ENCODE data around the gene IPPK.

The IPPK gene, protein sequence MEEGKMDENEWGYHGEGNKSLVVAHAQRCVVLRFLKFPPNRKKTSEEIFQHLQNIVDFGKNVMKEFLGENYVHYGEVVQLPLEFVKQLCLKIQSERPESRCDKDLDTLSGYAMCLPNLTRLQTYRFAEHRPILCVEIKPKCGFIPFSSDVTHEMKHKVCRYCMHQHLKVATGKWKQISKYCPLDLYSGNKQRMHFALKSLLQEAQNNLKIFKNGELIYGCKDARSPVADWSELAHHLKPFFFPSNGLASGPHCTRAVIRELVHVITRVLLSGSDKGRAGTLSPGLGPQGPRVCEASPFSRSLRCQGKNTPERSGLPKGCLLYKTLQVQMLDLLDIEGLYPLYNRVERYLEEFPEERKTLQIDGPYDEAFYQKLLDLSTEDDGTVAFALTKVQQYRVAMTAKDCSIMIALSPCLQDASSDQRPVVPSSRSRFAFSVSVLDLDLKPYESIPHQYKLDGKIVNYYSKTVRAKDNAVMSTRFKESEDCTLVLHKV

DNA sequence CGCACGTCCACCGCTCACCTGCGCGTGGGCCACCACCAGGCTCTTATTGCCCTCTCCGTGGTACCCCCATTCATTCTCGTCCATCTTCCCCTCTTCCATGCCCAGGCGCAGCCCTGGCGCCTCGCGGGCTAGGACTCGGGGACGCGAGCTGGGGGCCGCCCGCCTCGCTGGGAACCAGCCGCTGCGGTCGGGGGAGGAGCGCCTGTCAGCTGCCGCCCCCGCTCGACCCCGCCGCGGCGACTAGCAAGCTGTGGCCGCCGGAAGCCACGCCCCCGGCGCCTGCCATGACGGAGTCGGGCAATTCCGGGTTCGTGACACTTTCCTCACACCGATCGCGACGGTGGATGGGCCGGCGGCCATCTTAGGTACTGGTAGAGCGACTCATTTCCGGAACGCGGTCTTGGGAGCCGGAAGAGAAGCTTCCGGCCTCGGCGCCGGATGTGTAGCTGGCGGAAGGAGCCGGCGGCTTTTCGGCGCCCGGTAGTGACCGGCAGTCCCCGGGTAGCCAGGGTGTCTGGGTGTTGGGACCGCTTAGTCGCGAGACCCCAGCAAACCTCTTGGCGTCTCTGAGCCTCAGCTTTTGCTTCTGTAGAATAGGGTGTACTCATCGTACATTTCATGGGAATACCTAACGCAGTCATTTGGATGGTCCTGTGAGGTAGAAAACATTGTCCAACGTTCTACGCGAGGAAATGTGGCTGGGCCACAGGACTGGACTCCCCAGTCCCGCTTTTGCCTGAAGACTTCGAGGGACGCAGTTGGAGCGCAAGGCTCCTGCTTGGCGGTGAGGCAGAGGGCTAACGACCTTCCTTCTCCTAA is at the start of gene IPPK:
TSS of gene IPPK (minus strand) at position 242 of the 819 bp plus-strand sequence. CDS start at position 99, 143 bp downstream.
- DNase-seq (ENCODE audit: low read depth): peak; percentile 97

DNA sequence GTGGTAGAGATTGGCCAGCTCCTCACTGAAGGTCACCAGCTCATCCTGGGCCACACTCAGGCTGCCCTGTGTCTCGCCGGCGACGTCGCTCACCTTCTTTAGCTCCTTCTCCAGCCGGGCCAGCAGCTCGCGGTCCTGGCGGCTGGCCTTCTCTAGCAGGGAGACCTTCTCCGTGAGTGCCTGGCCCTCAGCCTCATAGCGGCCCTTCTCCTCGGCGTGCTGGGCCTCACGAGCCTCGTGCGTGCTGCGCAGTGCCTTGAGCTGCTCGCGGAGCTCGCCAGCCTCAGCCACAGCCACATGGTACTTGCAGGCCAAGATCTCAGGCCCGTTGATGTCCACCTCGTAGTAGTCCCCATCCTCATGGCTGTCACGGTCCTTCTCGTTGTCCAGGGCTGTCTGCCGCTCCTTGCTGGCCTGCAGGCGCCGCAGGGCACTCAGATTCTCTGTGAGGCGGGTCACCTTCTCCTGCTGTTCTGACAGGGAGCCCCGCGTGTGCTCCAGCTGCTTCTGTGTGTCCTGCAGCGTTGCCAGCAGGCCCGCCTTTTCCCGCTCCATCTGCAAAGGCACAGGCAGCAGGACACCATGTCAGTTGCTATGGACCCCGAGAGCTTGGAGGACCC is 49.2 kb upstream of the IPPK start:
- DNase-seq (ENCODE audit: low read depth): no peak

DNA sequence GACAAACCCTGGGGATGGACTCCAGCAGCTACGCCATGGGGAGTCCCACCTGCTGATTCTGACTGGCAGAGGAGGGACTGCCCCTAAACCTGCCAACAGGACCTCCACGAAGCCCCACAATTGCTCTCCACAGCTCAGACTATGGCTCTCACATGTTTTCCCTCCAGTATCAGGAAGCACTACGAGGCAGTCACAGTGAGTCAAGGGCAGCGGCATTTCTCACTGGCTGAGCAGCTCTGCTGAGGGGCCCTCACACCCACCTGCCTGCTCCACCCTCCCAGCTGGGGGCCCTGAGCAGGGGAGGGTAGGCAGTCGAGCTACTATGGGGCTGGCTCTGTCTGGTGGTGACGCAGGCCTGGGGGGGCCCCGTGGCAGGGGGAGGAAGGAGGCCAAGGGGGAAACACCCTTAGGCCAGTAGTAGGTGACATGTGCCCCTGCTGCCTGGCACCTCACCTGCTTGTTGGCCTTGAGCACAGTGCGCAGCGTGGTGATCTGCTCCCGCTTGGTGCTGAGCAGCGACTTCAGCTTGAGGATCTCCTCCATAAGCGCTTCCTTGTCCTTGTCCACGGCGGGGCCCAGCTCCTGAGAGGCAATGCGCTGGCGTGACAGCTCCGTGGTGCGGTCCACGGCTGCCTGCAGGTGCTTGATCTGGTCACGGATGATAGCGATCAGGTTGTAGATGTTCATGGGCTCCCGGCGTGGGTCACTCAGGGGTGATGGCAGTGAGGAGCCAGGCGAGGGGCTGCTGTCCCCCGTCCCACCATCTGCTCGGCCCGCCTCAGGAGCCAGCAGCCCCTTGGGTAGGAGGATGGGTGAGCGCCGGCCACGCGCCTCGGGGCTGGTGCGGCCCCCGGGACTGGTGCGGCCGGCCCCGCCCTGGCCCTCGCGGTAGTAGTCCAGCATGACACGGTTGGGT is 48.4 kb upstream of the IPPK start:
- no peak for DNase-seq (ENCODE audit: low read depth)

DNA sequence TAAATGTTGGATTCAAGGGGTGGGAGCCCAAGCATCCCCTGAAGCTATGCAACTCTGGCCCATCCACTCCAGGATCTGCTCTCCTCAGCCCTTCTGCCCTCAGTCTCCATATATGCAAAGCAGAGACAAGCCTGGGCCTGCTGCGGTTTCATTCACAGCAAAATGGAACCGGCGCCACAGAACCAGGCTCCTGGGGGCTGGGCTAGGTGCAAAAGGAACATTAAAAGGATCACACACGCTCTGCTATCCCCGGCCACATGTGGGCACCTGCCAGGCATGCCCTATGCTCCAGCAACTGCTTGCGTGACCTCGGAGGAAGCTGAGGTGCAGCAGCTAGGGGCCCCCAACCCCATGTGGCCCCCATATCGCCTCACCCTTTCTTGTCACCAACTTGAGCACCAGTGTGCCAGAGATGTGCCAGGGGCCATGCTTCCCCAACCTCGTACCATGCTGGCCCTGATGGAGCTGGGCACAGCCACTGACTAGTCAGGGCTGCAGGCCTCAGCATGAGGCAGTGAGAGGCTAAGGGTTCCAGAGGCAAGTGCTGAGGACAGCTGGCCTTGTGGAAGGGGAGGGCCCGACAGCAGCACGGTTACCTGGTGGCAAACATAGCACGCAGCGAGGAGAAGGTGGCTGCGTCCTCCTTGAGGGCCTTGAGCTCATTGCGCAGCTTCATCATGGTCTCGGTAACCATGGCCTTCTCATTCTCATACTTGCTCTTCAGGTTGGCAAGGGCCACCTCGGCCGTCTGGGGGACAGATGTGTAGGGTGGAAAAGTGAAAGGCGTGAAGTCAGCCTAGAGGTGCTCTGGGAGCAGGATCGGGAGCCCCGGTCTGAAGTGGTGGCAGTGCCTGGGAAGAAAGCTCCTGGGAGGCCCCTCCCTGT is 47.5 kb upstream of the IPPK start:
- DNase-seq (ENCODE audit: low read depth): no peak

DNA sequence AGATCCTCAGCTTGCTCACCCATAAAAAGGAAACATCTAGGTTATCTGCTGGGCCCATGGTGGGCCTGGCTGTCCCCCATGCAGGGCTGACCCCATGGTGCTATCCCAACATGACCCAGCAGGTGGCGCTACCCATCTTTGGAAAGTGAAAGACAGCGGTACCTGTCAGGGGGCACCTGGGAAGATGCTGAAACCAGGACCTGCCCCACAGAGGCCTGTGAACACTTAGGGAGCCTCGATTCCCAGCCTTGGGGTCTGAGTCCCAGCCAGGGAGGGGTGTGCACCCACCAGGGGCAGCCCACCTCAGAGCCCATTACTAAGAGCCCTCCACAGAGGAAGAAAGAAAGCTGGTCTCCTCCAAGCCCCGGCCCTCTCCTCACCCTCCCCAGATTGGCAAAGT is 46.6 kb upstream of the IPPK start:
- peak; percentile 40 for DNase-seq (ENCODE audit: low read depth)

DNA sequence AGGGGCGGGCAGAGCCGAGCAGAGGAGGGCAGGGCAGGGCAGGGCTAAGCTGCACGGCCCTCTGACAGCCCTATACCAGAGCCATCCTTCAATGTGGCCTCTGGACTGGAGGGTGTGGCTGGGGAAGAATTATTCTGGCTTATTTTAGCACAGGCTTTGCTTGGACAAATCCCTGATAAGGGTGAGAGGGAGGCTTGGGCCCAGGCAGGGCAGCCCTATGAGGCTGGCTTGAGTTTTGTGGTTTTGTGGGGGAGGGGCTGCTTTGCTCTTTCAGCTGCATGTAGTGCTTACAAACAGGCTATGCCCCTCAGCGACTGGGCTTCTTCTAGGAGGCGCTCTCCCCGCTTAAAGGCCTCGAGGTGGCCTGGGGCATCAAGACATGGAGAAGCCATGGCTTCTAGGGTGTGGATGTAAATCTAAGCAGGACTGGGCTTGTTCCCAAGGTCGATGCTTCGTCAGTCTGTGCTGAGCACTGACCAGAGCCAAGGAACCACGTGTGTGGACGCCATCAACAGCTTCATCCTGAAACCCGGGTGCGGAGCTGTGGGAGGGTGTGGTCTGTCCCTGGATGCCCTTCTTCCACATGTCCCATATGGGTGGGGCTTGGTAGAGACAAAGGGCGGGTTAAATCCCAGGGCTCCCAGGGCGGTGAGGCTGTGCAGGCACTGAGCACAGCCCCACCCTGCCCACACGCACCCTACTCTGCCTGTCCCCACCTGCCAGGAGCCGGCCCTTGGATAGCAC is 45.7 kb upstream of the IPPK start:
- DNase-seq (ENCODE audit: low read depth): no peak

DNA sequence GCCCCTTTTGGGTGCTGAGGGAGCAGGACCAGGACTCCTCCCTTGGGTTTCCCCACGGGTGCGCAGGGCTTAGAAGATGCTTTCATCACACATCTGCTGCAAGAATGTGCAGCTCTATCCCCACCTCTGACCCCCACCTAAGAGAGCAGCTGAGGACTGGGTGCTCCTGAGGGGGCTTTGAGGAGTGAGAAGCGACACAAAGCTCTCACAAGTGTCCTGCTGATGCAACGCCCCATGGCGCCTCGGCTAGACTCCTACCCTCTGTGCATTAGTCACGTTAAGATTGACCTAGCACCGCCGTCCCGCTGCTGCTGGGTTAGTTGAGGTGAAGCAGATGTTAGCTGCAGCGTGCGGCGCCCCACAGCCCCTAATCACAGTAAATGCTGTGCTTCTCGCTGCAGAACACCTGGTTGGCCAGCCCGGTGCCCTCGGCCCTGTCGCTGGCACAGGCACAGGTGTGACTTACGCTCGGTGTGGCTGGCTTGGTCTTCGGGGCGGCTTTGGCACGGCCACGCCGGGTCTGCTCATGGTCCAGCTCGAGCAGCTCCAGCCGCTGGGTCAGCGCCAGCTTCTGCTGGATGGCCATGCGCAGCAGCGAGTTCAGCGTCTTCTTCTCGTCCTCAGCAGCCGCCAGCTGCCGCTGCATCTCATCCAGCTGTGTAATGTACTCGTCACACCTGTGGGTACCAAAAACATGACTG is 45.0 kb upstream of the IPPK start:
- DNase-seq (ENCODE audit: low read depth): no peak

DNA sequence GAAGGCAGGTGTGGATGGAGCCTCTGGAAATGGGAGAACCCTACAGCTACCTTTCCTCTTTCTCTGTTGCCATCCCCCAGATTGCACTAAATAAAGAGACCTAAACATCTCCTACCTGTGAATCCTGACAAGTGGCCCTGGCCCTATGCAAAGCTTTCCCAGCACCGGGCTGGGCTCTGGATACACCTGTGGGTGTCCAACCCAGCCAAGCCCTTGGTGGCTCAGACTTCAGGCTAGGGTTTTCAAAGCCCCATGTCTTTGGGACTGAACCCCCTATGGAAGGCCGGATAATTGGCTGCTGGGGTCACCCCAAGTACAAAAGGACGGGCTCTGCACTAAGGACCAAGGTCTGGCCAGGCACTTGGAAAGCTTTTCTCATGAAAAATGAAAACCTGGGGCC is 44.1 kb upstream of the IPPK start:
- no peak for DNase-seq (ENCODE audit: low read depth)

DNA sequence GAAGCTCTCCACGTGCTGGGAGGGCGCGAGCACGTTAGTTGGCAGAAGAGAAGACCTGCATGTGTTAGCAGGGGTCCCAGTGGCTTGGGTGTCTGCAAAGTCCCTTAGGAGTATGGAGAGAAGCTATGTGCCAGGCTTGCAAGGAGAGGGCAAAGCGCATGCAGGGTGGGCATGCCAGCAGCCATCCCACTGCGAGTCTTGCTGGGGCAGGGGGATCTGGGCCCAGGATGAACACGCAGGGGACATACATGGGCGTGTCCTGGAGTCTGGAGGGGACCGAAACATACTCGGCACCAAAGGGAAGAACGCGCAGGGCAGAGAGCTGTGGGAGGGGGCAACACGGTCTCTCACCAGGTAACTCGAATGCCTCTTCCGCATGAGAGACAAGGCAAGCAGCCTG is 43.6 kb upstream of the IPPK start:
- DNase-seq (ENCODE audit: low read depth): no peak

DNA sequence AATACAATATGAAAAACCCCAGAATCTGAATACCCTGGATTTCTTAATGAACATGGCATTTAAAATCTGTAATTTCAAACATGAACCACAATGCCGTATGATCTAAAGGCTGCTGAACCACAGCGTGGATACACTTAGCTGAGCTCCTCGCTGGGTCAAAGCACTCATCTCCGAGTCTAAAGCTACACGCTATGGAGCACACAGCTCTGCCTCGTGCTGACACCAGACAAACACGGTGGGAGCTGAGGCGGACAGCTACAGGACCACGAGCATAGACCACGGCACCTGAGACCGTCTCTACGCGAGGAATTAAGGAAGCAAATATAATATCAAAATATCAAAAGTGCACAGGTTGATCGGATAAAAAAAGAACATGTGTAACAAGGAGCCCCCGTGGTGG is 42.8 kb upstream of the IPPK start:
- DNase-seq (ENCODE audit: low read depth): no peak

DNA sequence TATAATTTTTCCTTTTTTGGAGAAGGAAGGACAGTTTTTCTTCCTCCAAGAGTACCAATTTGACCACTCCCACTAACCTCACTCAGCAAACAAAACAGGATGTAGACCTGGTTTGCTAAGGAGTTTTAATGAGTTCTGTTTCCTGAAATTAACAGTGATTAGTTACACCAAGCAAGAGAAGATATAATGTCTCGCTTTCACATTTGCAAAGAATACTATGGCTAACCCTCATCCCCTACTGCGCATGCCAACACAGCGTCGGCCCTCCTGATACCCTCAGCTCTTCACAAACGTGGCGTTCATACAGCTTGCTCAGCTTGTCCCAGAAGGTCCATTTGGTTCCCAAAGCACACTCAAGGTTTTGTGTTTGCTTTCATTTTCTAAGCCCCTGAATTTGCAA is 41.9 kb upstream of the IPPK start:
- DNase-seq (ENCODE audit: low read depth): no peak

DNA sequence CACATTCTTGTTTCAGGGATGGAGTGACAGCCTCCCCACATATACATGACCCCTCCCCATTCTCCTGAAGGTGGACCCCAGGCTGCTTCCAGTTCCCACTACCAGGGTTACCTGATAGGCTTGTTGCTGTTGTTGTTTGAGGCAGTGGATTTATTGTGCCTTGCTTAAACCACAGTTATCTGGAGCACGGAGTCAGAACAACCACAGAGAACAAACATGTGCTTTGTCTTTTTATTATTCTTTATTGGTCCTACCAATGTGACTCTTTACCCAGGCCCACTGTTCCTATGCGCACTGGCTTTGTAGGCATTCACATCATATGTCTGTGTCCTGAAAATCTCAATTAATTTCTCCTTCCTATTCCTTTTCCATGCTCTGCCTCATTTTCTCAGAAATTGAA is 41.2 kb upstream of the IPPK start:
- DNase-seq (ENCODE audit: low read depth): no peak

DNA sequence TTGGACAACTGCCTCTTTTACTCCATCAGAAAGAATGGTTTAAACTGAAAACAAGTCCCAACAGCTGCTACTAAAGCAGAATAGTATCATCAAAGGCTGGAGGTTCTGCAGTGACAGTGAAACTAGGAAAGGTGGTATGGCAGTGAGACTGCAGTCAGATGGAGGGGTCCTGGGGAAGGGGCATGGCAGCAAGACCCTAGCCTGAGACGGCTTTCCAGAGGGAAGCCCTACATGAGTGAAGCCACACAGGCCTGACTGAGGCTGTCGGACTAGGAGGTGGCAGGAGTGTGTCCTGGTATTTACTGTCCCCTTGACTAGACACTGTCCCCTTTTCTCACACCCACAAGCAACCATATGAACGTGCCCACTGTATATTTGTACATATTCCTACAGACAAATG is 40.4 kb upstream of the IPPK start:
- DNase-seq (ENCODE audit: low read depth): no peak

DNA sequence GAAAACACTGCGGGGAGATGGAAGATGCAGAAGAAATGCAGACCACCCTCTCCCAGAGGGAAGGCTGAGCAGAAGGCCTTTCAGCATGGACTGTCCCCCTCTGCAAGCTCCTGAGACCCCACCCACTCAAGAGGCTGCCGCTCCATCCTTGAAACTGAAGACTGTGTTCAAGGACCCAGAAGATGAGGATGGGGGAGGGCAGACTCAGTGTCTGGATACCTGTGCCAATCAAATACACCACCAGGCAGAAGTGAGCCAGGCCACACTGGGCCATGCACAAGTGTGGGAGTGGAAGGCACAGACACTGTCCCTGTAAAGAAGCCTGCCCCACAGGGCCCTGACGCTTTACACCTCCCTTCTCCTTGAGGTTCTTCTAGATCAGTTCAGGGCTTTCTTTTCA is 40.0 kb upstream of the IPPK start:
- DNase-seq (ENCODE audit: low read depth): no peak

DNA sequence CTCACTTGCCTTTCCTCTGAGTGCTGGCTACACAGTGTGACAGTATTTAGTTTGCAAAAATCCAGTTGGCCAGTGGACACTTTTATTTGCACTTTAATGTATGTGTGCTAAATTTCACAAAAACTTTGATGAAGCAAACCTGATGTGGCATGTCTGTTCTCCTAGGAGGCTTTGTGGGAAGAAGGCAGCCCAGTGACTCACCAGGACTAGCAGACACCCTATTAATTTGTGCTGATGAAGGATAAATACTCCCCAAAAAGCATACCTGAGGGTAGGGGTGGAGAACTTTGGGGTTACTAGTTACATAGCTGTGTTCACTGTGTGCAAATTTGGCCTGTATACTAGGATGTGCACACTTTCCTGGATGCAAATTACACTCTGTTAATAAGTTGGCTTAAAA is 39.3 kb upstream of the IPPK start:
- no peak for DNase-seq (ENCODE audit: low read depth)

DNA sequence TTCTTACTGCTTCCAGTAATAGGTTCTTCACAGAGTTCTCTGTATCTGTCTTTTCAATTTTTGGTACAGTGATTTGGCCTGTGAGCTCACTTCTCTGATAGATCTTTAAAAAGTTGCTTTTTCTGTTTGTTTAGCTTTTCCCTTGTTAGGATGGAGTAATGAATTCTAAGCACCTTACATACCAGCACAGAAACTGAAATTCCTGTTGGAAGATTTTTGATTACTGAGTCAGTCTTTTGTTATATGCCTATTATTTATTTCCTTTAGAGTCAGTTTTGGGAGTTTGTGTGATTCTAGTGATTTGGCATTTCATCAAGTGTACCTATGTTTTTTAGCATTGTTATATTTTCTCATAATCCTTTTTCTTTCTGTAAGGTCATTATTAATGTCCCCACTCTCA is 37.6 kb upstream of the IPPK start:
- no peak for DNase-seq (ENCODE audit: low read depth)

DNA sequence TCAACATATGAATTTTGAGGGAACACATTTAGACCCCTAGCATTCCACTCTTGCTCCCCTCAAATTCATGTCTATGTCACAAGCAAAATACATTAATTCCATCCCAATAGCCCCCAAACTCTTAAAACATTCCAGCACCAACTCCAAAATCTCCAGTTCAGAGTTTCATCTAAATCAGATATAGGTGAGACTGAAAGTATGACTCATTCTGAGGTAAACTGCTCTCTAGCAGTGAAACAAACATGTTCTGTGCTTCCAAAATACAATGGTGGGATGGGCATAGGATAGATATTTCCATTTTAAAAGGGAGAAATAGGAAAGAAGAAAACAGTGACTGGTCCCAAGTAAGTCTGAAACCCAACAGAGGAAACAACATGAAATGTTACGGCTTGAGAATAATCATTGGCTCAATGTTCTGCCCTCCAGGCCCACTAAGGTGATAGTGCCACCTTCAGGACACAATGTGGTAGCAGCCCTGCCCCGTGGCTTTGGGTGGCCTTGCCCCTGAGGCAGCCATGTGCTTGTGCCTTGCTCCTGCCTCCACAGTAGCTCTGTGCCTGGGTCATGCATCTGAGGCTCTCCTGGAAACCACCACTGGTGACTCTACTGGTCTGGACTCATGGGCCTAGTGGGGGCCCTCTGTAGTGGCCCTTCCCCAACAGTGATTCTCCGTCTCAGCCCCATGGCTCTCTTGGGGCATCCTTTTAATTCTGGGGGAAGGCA is 36.4 kb upstream of the IPPK start:
- no peak for DNase-seq (ENCODE audit: low read depth)

DNA sequence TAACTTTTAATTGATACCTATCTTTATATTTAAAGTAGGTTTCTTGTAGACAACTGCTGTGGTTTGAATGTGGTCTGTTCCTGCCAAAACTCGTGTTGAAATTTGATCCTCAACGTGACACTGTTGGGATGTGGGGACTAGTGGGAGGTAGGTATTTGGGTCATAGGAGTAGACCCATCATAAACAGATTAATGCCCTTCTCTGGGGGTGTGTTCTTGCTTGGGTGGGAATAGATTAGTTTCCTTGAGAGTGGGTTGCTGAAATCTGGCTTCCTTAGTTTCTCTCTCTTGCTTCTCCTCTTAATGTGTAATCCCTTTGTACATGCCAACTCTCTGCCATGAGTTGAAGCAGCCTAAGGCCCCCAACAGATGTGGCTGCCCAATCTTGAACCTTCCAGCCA is 34.6 kb upstream of the IPPK start:
- DNase-seq (ENCODE audit: low read depth): no peak

DNA sequence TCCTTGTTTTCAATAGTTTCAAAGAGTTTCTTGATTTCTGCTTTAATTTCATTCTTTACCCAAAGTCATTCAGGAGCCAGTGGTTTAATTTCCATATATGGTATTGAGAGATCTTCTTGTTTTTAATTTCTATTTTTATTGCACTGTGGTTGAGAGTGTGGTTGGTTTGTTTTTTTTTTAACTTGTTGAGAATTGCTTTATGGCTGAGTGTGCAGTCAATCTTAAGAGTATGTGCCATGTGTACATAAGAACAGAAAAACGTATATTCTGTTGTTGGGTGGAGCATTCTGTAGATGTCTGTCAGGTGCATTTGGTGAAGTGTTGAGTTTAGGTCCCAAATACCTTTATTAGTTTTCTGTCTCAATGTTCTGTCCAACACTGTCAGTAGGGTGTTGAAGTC is 26.7 kb upstream of the IPPK start:
- no peak for DNase-seq (ENCODE audit: low read depth)
